SK-N-SH treated with all-trans-retinoic acid at 6 μM for 48 hours (cell line): ENCODE data around the gene NAGPA.

Experiments used
- ATAC-seq: fragments of 200-7000 bp; cut with Tn5 transposase; 3 replicates; pipeline ENCODE4 v1.9.1; 2020; ENCODE audit warnings: mild to moderate bottlenecking, moderate library complexity
- ARNTL ChIP-seq: fragments of 450-650 bp; formaldehyde crosslinking; IDR thresholded peaks from 2 replicates; pipeline ENCODE4 v1.5.0; 2020; ENCODE audit warnings: low read depth, mild to moderate bottlenecking, moderate library complexity, borderline replicate concordance
- BACH2 ChIP-seq: fragments of 250-450 bp; sonication (Bioruptor Pico); IDR thresholded peaks from 2 replicates; pipeline ENCODE4 v1.9.0; 2021; ENCODE audit warnings: mild to moderate bottlenecking, borderline replicate concordance
- ESRRG ChIP-seq: fragments of 250-450 bp; sonication (Bioruptor Pico); IDR thresholded peaks from 2 replicates; pipeline ENCODE4 v1.6.1; 2021; ENCODE audit warnings: mild to moderate bottlenecking
- GLIS3 ChIP-seq: fragments of 250-450 bp; sonication (Bioruptor Pico); IDR thresholded peaks from 2 replicates; pipeline ENCODE4 v1.5.0; 2020; ENCODE audit warnings: mild to moderate bottlenecking, moderate library complexity
- ISL1 ChIP-seq: fragments of 250-450 bp; sonication (Bioruptor Pico); IDR thresholded peaks from 2 replicates; pipeline ENCODE4 v2.1.2; 2022; ENCODE audit warnings: mild to moderate bottlenecking, moderate library complexity
- OSR1 ChIP-seq: fragments of 250-450 bp; sonication (Bioruptor Pico); IDR thresholded peaks from 2 replicates; pipeline ENCODE4 v1.8.0; 2022; ENCODE audit warnings: moderate library complexity, mild to moderate bottlenecking, inconsistent platforms
- PPARA ChIP-seq: fragments of 250-450 bp; sonication (Bioruptor Pico); IDR thresholded peaks from 2 replicates; pipeline ENCODE4 v1.5.0; 2020; ENCODE audit warnings: mild to moderate bottlenecking, borderline replicate concordance
- RARB ChIP-seq: fragments of 250-450 bp; sonication (Bioruptor Pico); IDR thresholded peaks from 2 replicates; pipeline ENCODE4 v1.8.0; 2021; ENCODE audit warnings: mild to moderate bottlenecking, moderate library complexity
- SNAI2 ChIP-seq: fragments of 250-450 bp; sonication (Bioruptor Pico); IDR thresholded peaks from 2 replicates; pipeline ENCODE4 v1.5.0; 2020; ENCODE audit warnings: mild to moderate bottlenecking, moderate library complexity
- TCF4 ChIP-seq: fragments of 250-450 bp; sonication (Bioruptor Pico); IDR thresholded peaks from 2 replicates; pipeline ENCODE4 v1.8.0; 2021; ENCODE audit warnings: mild to moderate bottlenecking, moderate library complexity, borderline replicate concordance
- TOX ChIP-seq: fragments of 250-450 bp; sonication (Bioruptor Pico); IDR thresholded peaks from 2 replicates; pipeline ENCODE4 v1.8.0; 2021; ENCODE audit warnings: mild to moderate bottlenecking, moderate library complexity, borderline replicate concordance
- ZC3H10 ChIP-seq: fragments of 250-450 bp; sonication (Bioruptor Pico); IDR thresholded peaks from 2 replicates; pipeline ENCODE4 v1.5.1; 2021; ENCODE audit warnings: mild to moderate bottlenecking, moderate library complexity
- ZFP3 ChIP-seq: fragments of 250-450 bp; sonication (Bioruptor Pico); IDR thresholded peaks from 2 replicates; pipeline ENCODE4 v1.5.0; 2020; ENCODE audit warnings: mild to moderate bottlenecking, moderate library complexity
- ZFP30 ChIP-seq: fragments of 450-650 bp; formaldehyde crosslinking; IDR thresholded peaks from 2 replicates; pipeline ENCODE4 v1.5.0; 2022; ENCODE audit warnings: mild to moderate bottlenecking, moderate library complexity
- ZNF565 ChIP-seq: fragments of 450-650 bp; formaldehyde crosslinking; conservative IDR thresholded peaks from 2 replicates; pipeline ENCODE4 v1.5.0; 2020; ENCODE audit warnings: low read depth, mild to moderate bottlenecking, moderate library complexity
- ZNF70 ChIP-seq: fragments of 450-650 bp; formaldehyde crosslinking; IDR thresholded peaks from 2 replicates; pipeline ENCODE4 v1.5.0; 2020; ENCODE audit warnings: mild to moderate bottlenecking, moderate library complexity
- ZNF8 ChIP-seq: fragments of 450-650 bp; formaldehyde crosslinking; IDR thresholded peaks from 2 replicates; pipeline ENCODE4 v1.5.0; 2020; ENCODE audit warnings: mild to moderate bottlenecking, moderate library complexity
- TF ChIP-seq, protein P1 (sequence below): fragments of 250-450 bp; sonication (Bioruptor Pico); IDR thresholded peaks from 2 replicates; pipeline ENCODE4 v1.5.0; 2020; ENCODE audit warnings: mild to moderate bottlenecking, moderate library complexity
- TF ChIP-seq, protein P2 (sequence below): fragments of 250-450 bp; sonication (Bioruptor Pico); IDR thresholded peaks from 2 replicates; pipeline ENCODE4 v1.8.0; 2020; ENCODE audit warnings: mild to moderate bottlenecking, moderate library complexity, borderline replicate concordance
- TF ChIP-seq, protein P3 (sequence below): fragments of 250-450 bp; sonication (Bioruptor Pico); IDR thresholded peaks from 2 replicates; pipeline ENCODE4 v1.8.0; 2021; ENCODE audit warnings: low read depth, mild to moderate bottlenecking, moderate library complexity, borderline replicate concordance
- TF ChIP-seq, protein P4 (sequence below): fragments of 250-450 bp; sonication (Bioruptor Pico); IDR thresholded peaks from 2 replicates; pipeline ENCODE4 v1.5.1; 2021; ENCODE audit warnings: mild to moderate bottlenecking, moderate library complexity

The NAGPA gene

DNA sequence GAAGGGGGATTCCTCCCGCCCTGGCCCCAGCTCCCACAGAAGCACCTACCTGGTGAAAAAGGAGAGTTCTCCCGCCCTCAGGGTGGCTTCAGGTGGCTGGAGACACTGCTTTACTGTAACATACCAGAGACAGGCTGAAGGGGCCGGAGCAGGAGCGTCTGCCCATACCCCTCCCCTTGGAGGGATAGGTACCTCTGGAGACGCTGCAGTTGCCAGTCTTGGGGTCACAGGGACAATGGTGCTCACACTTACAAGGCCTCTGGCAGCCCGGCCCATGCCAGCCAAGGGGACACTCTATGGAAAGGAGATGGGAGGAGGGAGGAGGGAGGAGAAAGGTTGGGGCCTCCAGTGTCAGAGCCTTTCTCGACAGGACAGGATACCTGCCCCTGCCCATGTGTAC lies 6.6 kb downstream of the NAGPA start:
- no peak for TF ChIP-seq ZC3H10
- no peak for ATAC-seq

DNA sequence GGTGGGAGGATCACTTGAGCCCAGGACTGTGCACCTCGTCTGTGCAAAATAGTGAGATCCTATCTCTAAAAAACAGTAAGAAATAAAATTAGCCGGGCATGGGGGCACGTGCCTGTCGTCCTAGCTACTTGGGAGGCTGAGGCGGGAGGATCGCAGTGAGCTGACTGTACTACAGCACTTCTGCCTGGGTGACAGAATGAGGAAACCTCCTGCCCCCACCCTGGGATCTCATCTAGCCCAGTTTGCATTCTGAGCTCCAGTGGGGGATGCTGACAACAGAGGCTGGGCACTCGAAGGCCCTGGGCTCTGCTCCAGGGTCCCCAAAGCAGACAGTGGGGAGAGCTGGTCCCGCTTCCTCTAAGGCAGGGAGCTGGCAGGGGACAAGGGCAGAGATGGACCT lies 7.1 kb downstream of the NAGPA start:
- TF ChIP-seq RARB (CRISPR knock-in tag) (no peak), ZFP30 (no peak), ZC3H10 (no peak), ZFP3 (no peak), ZNF70 (no peak), ARNTL (CRISPR knock-in tag) (no peak), ISL1 (CRISPR knock-in tag) (no peak), OSR1 (CRISPR knock-in tag) (no peak), TCF4 (CRISPR knock-in tag) (no peak), BACH2 (no peak), TOX (CRISPR knock-in tag) (no peak), GLIS3 (CRISPR knock-in tag) (no peak), ZNF565 (CRISPR knock-in tag) (no peak)
- TF ChIP-seq, protein P1, sequence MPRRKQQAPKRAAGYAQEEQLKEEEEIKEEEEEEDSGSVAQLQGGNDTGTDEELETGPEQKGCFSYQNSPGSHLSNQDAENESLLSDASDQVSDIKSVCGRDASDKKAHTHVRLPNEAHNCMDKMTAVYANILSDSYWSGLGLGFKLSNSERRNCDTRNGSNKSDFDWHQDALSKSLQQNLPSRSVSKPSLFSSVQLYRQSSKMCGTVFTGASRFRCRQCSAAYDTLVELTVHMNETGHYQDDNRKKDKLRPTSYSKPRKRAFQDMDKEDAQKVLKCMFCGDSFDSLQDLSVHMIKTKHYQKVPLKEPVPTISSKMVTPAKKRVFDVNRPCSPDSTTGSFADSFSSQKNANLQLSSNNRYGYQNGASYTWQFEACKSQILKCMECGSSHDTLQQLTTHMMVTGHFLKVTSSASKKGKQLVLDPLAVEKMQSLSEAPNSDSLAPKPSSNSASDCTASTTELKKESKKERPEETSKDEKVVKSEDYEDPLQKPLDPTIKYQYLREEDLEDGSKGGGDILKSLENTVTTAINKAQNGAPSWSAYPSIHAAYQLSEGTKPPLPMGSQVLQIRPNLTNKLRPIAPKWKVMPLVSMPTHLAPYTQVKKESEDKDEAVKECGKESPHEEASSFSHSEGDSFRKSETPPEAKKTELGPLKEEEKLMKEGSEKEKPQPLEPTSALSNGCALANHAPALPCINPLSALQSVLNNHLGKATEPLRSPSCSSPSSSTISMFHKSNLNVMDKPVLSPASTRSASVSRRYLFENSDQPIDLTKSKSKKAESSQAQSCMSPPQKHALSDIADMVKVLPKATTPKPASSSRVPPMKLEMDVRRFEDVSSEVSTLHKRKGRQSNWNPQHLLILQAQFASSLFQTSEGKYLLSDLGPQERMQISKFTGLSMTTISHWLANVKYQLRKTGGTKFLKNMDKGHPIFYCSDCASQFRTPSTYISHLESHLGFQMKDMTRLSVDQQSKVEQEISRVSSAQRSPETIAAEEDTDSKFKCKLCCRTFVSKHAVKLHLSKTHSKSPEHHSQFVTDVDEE (CRISPR knock-in tag) = no peak
- TF ChIP-seq, protein P2, sequence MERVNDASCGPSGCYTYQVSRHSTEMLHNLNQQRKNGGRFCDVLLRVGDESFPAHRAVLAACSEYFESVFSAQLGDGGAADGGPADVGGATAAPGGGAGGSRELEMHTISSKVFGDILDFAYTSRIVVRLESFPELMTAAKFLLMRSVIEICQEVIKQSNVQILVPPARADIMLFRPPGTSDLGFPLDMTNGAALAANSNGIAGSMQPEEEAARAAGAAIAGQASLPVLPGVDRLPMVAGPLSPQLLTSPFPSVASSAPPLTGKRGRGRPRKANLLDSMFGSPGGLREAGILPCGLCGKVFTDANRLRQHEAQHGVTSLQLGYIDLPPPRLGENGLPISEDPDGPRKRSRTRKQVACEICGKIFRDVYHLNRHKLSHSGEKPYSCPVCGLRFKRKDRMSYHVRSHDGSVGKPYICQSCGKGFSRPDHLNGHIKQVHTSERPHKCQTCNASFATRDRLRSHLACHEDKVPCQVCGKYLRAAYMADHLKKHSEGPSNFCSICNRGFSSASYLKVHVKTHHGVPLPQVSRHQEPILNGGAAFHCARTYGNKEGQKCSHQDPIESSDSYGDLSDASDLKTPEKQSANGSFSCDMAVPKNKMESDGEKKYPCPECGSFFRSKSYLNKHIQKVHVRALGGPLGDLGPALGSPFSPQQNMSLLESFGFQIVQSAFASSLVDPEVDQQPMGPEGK = no peak
- no peak for ATAC-seq

DNA sequence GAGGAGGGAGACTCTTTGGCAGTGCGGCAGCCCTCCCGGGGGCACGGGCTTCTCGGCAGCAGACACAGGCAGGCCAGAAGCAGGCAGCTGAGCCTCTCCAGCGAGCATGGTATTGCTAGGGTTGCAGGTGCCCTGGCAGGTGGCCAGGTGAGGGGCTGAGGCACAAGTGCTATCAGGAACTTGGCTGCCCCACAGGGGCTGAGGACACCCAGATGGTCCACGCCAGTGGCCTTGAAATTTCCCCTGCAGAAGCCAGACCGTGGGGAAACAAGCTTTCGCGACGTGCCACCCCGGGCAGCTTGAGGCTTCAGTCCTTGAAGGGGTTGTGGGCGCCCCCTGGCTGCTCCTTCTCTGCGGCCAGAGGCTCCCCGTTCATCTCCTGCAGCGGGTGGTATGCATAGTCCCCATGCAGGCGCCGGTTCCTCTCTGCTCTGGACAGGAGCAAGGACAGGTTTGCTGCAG lies 8.5 kb downstream of the NAGPA start:
- no peak for TF ChIP-seq ZFP30
- TF ChIP-seq ZFP3 = no peak
- no peak for TF ChIP-seq PPARA
- no peak for TF ChIP-seq ISL1 (CRISPR knock-in tag)
- no peak for TF ChIP-seq ZNF70
- TF ChIP-seq, protein P3, sequence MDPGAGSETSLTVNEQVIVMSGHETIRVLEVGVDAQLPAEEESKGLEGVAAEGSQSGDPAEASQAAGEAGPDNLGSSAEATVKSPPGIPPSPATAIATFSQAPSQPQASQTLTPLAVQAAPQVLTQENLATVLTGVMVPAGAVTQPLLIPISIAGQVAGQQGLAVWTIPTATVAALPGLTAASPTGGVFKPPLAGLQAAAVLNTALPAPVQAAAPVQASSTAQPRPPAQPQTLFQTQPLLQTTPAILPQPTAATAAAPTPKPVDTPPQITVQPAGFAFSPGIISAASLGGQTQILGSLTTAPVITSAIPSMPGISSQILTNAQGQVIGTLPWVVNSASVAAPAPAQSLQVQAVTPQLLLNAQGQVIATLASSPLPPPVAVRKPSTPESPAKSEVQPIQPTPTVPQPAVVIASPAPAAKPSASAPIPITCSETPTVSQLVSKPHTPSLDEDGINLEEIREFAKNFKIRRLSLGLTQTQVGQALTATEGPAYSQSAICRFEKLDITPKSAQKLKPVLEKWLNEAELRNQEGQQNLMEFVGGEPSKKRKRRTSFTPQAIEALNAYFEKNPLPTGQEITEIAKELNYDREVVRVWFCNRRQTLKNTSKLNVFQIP (CRISPR knock-in tag) = no peak
- TF ChIP-seq ESRRG = no peak
- no peak for TF ChIP-seq SNAI2 (CRISPR knock-in tag)
- TF ChIP-seq ZNF8 = no peak
- no peak for TF ChIP-seq ARNTL (CRISPR knock-in tag)
- TF ChIP-seq TOX (CRISPR knock-in tag) = no peak
- TF ChIP-seq, protein P4, sequence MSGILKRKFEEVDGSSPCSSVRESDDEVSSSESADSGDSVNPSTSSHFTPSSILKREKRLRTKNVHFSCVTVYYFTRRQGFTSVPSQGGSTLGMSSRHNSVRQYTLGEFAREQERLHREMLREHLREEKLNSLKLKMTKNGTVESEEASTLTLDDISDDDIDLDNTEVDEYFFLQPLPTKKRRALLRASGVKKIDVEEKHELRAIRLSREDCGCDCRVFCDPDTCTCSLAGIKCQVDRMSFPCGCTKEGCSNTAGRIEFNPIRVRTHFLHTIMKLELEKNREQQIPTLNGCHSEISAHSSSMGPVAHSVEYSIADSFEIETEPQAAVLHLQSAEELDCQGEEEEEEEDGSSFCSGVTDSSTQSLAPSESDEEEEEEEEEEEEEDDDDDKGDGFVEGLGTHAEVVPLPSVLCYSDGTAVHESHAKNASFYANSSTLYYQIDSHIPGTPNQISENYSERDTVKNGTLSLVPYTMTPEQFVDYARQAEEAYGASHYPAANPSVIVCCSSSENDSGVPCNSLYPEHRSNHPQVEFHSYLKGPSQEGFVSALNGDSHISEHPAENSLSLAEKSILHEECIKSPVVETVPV (CRISPR knock-in tag) = no peak
- TF ChIP-seq, all 23 proteins: peak for 0
- peak; percentile 59 for ATAC-seq

DNA sequence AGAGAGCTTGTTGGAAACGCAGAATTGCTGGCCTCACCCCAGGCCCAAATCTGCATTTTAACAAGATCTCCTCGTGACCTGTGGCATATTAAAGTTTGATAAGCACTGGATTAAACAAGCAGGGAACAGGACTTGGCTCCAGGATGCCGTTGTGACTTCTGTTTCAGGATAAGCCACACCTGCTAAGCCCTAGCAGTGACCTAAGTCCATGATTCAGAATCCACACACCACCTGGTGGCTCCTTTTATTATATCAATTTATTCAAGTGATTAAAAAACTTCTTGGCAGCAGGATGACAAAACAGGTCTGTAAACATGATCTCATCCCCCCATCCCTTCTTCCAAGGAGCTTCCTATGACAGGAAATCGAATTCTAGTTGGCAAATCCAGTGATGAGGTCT lies 9.1 kb downstream of the NAGPA start:
- peak; percentile 64 for ATAC-seq
- no peak for TF ChIP-seq SNAI2 (CRISPR knock-in tag)
- TF ChIP-seq, protein P2 = no peak
- TF ChIP-seq, protein P3 (CRISPR knock-in tag) = no peak
- no peak for TF ChIP-seq RARB (CRISPR knock-in tag)
- TF ChIP-seq, protein P4 (CRISPR knock-in tag) = no peak
- no peak for TF ChIP-seq ZFP3
- TF ChIP-seq ZNF8 = no peak
- TF ChIP-seq ESRRG = no peak
- TF ChIP-seq ZNF565 (CRISPR knock-in tag) = no peak
- no peak for TF ChIP-seq TOX (CRISPR knock-in tag)
- no peak for TF ChIP-seq ARNTL (CRISPR knock-in tag)
